ENCODE measurements around the gene GALNT18. TPM values are rescaled to one million over a fixed set of nuclear protein-coding genes. Genes with fewer than 3 reads are reported as not detected.

Gene GALNT18
- total RNA-seq, 1 experiment from 2014 or later, result 1.7 TPM

DNA sequence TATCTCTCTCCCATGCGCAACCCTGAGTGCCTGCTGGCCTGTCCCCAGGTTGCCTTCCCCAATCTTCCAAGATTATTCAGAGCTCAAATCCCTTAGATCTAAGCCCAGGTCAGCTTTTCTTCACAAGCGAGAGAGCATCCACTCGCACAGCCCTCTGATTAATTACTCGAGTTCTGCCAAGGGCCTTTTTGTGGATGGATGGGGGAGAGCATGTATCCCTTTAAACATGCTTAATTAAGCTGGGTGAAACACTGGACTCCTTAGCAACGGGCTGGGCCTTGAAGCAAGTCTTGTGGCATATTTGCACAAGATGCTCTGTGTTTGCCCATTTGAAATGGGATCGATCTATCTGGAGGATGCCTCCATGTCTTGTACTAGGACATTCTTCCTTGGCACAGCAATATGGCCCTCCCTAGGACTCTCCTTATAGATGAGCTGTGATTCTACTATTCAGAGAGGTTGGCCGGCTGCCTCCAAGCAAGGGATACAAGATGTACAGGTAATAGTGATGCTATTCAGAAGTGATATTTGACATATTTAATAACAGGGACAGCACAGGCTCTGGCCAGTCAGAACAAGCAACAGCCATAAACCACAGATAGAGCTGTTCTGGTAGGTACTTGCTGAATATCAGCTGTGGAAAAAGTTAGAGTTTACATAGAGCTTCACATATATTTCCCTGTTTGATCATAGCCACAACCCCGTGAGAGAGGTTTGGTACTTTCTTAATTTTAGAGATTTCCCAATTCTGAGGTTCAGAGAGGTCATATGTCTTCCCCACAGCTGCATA, 394.3 kb downstream of the GALNT18 start:
- H3K18ac ChIP-seq (ENCODE audit: insufficient read length, low read depth, low read length), result no peak overlapping the region
- H2BK12ac ChIP-seq (ENCODE audit: insufficient read length, low read depth, low read length), result no peak overlapping the region
- H4K91ac ChIP-seq (ENCODE audit: insufficient read length, low read depth, low read length), result no peak overlapping the region
- no peak overlapping the region for H4K5ac ChIP-seq (ENCODE audit: insufficient read length, low read depth, low read length)
- Mint-ChIP-seq H3K36me3 (ENCODE audit: insufficient read depth in 1 of 3, low read depth in 3 of 3) (peaks cover 0 to 2% (median 0%) of the 10 kb centered on the region in 3 experiments; a peak in 2 of 7 replicates), H3K27me3 (ENCODE audit: low read depth) (peaks cover 4% of the 10 kb centered on the region; the same call in 1 of the 2 replicates), H3K9me3 (no peaks in the 10 kb centered on the region), H3K27ac (no peak overlapping the region; a peak in 1 of 7 replicates), H3K4me3 (no peak overlapping the region), H3K4me1 (peaks cover 3 to 9% of the 10 kb centered on the region in 2 experiments)
- no peaks in the 10 kb centered on the region for H3K79me2 ChIP-seq (ENCODE audit: insufficient read depth, low read length)
- no peak overlapping the region for H3K56ac ChIP-seq (ENCODE audit: insufficient read length, low read depth, low read length)
- no peak overlapping the region for H2BK120ac ChIP-seq (ENCODE audit: low read depth, low read length, poor library complexity, severe bottlenecking)
- no peak overlapping the region for H3K9ac ChIP-seq (ENCODE audit: extremely low read depth, insufficient read length, low read length)
- H3K14ac ChIP-seq (ENCODE audit: insufficient read depth, low read length), result no peak overlapping the region
- no peak overlapping the region for H3K4ac ChIP-seq (ENCODE audit: low read depth, low read length)
- no peaks in the 10 kb centered on the region for H3K4me1 ChIP-seq (ENCODE audit: insufficient read depth, low read length)
- H4K8ac ChIP-seq (replicated peaks; ENCODE audit: insufficient read length, low read depth, low read length), result no peak overlapping the region
- H3K23me2 ChIP-seq (ENCODE audit: insufficient read length, low read depth, low read length, poor library complexity, severe bottlenecking), result no peaks in the 10 kb centered on the region
- H3K9me3 ChIP-seq (ENCODE audit: control insufficient read depth, low read depth, low read length), result no peaks in the 10 kb centered on the region
- H3T11ph ChIP-seq (ENCODE audit: low read length), result no peak overlapping the region
- no peak overlapping the region for H3K4me2 ChIP-seq (ENCODE audit: insufficient read depth, insufficient read length, low read length)
- H2BK15ac ChIP-seq (ENCODE audit: low read depth, low read length), result no peak overlapping the region
- DNase-seq, result no peak
- H2AFZ ChIP-seq (ENCODE audit: low read length), result no peak overlapping the region
- H4K20me1 ChIP-seq (ENCODE audit: control insufficient read depth, insufficient read depth, insufficient read length), result no peaks in the 10 kb centered on the region
- TF ChIP-seq, protein P1, sequence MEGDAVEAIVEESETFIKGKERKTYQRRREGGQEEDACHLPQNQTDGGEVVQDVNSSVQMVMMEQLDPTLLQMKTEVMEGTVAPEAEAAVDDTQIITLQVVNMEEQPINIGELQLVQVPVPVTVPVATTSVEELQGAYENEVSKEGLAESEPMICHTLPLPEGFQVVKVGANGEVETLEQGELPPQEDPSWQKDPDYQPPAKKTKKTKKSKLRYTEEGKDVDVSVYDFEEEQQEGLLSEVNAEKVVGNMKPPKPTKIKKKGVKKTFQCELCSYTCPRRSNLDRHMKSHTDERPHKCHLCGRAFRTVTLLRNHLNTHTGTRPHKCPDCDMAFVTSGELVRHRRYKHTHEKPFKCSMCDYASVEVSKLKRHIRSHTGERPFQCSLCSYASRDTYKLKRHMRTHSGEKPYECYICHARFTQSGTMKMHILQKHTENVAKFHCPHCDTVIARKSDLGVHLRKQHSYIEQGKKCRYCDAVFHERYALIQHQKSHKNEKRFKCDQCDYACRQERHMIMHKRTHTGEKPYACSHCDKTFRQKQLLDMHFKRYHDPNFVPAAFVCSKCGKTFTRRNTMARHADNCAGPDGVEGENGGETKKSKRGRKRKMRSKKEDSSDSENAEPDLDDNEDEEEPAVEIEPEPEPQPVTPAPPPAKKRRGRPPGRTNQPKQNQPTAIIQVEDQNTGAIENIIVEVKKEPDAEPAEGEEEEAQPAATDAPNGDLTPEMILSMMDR (conservative IDR thresholded peaks at IDR 0.05), result no peak
- no peak overlapping the region for H2BK5ac ChIP-seq (ENCODE audit: insufficient read length, low read length)
- no peak overlapping the region for H3K23ac ChIP-seq (ENCODE audit: insufficient read length, low read depth, low read length)
- H2AK5ac ChIP-seq (ENCODE audit: insufficient read length, low read length), result no peak overlapping the region
- H3K27ac ChIP-seq (ENCODE audit: insufficient read length, low read depth, low read length), result no peak overlapping the region
- H3K79me1 ChIP-seq (ENCODE audit: insufficient read depth, low read depth, low read length, poor library complexity, severe bottlenecking), result no peaks in the 10 kb centered on the region
- no peak overlapping the region for H2BK20ac ChIP-seq (ENCODE audit: low read depth, low read length, poor library complexity, severe bottlenecking)
- H3K27me3 ChIP-seq (ENCODE audit: insufficient read depth, low read length), result no peaks in the 10 kb centered on the region
- no CpG with 5 or more reads among the region's 8 CpGs for WGBS (ENCODE audit: extremely low coverage, insufficient read length, low lambda C conversion rate)

Small RNA genes within 50 kb of the gene (microRNA-seq; reads per million reads assigned to microRNA genes)
- not detected for gene MIR4299 (ENCODE audit: borderline microRNAs expressed)

Other genes starting within 250 kb of the GALNT18 start
- gene USP47, start 220.0 kb upstream of the GALNT18 start, total RNA-seq (2021), result 24.3 and 26.7 TPM in 2 replicates